Breast epithelium (tissue), 4 donors: Measurements from ENCODE around the gene WDR36. TPM values are rescaled to one million over a fixed set of nuclear protein-coding genes. Genes with fewer than 3 reads are reported as not detected.

ENCODE experiments used
- DNase-seq, 2 donors: peaks; one replicate each; pipeline ENCODE4 v3.0.0-alpha.2; 2019; ENCODE audit warnings: low spot score in 2 of 2
- H3K27ac ChIP-seq, 2 donors: fragments of 200-600 bp; sonication (generic) in 1 of 2; one replicate each; pipeline ENCODE4 v1.5.1; 2016 to 2019; ENCODE audit warnings: mild to moderate bottlenecking in 1 of 2
- H3K27me3 ChIP-seq, 2 donors: fragments of 200-600 bp; sonication (generic) in 1 of 2; one replicate each; pipeline versions ENCODE4 v1.5.1 to v1.6.0; 2017 to 2019; ENCODE audit warnings: control low read depth in 1 of 2, mild to moderate bottlenecking in 1 of 2
- H3K36me3 ChIP-seq: fragments of 200-600 bp; one replicate; pipeline ENCODE4 v1.5.1; 2019
- H3K4me1 ChIP-seq, 2 donors: fragments of 200-600 bp; sonication (generic); one replicate each; pipeline ENCODE4 v1.5.1; 2016 to 2019; ENCODE audit warnings: control low read depth in 1 of 2
- H3K4me3 ChIP-seq, 3 donors: fragments of 200-600 bp; sonication (generic); 1 replicate in 2 of 3; 2 replicates in 1 of 3; pipeline ENCODE4 v1.5.1; 2016 to 2019; ENCODE audit warnings: mild to moderate bottlenecking in 3 of 3, moderate library complexity in 2 of 3
- H3K9me3 ChIP-seq, 2 donors: fragments of 200-600 bp; sonication (generic) in 1 of 2; one replicate each; pipeline ENCODE4 v1.5.1; 2016 to 2019; ENCODE audit warnings: control low read depth in 1 of 2
- POLR2A ChIP-seq: fragments of 450-650 bp; IDR thresholded peaks from one replicate; pipeline ENCODE4 v1.6.1; 2016; ENCODE audit warnings: antibody characterized with exemption, mild to moderate bottlenecking, moderate library complexity
- POLR2AphosphoS5 ChIP-seq, 3 donors: sonication (generic); formaldehyde crosslinking; IDR thresholded peaks; one replicate each; pipeline ENCODE4 v1.6.1; 2017; ENCODE audit warnings: antibody characterized with exemption in 3 of 3
- intact Hi-C: fragments of 100-400 bp; cut with DNase I; formaldehyde crosslinking; loops from one replicate; pipeline ENCODE4 v1.15.1; 2023; ENCODE audit warnings: low total_unique reads
- total RNA-seq, 3 donors: library from RNA; depleted of rRNA; stranded (reverse); fragments of >200 nt; gene quantifications; one replicate each; pipeline ENCODE4 v1.1.0, GENCODE V29; 2016
- TF ChIP-seq, protein P1 (sequence below), 3 donors: fragments of 450-650 bp; IDR thresholded peaks; one replicate each; pipeline ENCODE4 v1.5.1; 2016 to 2017; ENCODE audit warnings: antibody characterized with exemption in 3 of 3, mild to moderate bottlenecking in 3 of 3, moderate library complexity in 3 of 3

WDR36 gene
- 10 to 100 TPM; 27.2 to 41.4 (median 37.2) TPM for total RNA-seq

DNA sequence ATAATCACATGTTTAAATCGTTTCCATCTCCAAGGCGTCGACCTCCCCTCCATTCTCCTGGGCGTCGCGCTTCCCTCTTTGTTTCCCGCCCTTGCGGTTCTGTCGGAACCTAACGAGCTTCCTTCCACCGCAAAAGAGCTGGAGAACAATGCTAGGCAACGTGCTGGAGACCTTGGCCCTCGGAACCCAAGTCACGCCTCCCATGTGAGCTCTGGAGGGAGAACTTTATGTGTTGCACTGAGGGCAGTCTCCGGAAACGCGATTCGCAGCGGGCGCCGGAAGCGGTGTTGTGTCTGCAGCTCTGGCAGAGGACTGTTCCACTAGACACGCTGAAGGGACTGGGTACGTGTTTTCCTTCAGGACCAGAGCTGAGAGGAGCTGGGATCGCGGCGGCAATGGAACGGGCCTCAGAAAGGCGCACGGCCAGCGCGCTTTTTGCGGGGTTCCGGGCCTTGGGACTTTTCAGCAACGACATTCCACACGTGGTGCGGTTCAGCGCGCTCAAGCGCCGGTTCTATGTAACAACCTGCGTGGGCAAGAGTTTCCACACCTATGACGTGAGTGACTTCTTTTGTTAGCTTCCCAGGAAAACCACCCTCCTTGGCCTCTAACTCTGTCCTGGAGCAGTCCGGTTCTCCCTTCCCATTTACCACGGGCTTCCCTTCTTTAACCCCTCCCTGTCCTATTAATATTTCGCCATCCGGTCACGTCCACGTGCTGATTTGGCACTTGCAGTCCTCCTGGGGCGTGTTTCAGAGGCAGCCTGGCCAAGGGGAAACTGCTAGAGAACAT is at the start of gene WDR36:
TSS of gene WDR36 (plus strand) at position 287 of the 792 bp plus-strand sequence. CDS start at position 396, 109 bp downstream.
- TF ChIP-seq, protein P1, sequence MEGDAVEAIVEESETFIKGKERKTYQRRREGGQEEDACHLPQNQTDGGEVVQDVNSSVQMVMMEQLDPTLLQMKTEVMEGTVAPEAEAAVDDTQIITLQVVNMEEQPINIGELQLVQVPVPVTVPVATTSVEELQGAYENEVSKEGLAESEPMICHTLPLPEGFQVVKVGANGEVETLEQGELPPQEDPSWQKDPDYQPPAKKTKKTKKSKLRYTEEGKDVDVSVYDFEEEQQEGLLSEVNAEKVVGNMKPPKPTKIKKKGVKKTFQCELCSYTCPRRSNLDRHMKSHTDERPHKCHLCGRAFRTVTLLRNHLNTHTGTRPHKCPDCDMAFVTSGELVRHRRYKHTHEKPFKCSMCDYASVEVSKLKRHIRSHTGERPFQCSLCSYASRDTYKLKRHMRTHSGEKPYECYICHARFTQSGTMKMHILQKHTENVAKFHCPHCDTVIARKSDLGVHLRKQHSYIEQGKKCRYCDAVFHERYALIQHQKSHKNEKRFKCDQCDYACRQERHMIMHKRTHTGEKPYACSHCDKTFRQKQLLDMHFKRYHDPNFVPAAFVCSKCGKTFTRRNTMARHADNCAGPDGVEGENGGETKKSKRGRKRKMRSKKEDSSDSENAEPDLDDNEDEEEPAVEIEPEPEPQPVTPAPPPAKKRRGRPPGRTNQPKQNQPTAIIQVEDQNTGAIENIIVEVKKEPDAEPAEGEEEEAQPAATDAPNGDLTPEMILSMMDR (IDR thresholded peaks at IDR 0.05) = no peak
- TF ChIP-seq POLR2A (no peak), POLR2AphosphoS5 (IDR thresholded peaks at IDR 0.05) (peak; percentile 71 to 90 (median 75))

DNA sequence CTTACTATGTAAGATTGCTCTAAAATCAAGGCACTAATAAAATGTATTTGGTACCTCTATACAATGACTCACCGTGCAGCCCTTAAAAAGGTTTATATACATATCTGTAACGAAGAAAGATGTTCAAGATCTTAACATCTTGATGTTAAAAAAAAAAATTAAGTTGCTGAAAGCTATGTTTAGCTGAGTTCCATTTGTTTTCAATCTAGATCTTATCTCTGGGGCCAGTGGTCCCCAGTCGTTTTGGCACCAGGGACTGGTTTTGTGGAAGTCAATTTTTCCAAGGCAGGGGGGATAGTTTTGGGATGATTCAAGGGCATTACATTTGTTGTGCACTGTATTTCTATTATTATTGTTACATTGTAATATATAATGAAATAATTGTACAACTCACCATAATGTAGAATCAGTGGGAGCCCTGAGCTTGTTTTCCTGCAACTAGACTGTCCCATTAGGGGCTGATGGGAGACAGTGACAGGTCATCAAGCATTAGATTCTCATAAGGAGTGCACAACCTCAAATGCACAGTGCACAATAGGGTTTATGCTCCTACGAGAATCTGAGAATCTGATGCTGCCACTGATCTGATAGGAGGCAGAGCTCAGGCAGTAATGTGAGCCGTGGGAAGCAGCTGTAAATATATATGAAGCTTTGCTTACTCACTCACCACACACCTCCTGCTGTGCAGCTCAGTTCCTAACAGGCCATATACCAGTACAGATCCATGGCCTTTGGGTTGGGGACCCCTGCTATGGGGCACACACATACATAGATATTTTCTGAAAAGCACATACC is 48.2 kb upstream of the WDR36 start:
- Histone ChIP-seq H3K27ac (no peak overlapping the region), H3K9me3 (no peaks in the 10 kb centered on the region), H3K4me3 (no peak overlapping the region), H3K4me1 (no peaks in the 10 kb centered on the region), H3K36me3 (no peaks in the 10 kb centered on the region), H3K27me3 (no peaks in the 10 kb centered on the region)
- TF ChIP-seq, protein P1 (IDR thresholded peaks at IDR 0.05) = no peak
- no peak for TF ChIP-seq POLR2A
- no peak for TF ChIP-seq POLR2AphosphoS5 (IDR thresholded peaks at IDR 0.05)
- DNase-seq = no peak
- intact Hi-C loops = no loop called here

More for the DNA sequence above, at the start of gene WDR36:
- intact Hi-C loops = no loop called here
- no peaks in the 10 kb centered on the region for H3K9me3 ChIP-seq
- H3K4me1 ChIP-seq = peaks cover 0 to 11% of the 10 kb centered on the region in 2 donors
- H3K27me3 ChIP-seq = no peaks in the 10 kb centered on the region
- peak; percentile 80 to 86 for DNase-seq
- H3K27ac ChIP-seq = peak within 1 kb of the TSS; percentile 75 to 82
- no peaks in the 10 kb centered on the region for H3K36me3 ChIP-seq
- H3K4me3 ChIP-seq = peak within 1 kb of the TSS; percentile 75 to 98 (median 81)

DNA sequence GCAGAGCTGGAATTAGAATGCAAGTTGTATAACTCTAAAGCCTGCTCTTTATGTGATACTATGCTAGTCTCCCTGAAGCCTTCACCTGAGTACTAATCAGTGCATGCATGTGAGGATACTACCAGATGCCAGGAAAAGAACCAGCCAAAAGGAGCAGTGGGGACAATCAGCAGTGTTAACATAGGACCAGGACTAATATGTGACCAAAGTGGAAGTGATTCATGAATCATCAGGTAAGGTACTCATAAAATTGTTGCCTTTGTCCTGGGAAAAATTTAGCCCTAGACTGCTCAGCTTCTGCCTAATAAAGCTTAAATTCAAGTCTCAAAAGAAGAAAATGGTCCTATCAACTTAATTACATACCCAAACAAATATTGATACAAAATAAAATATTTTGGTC is 34.1 kb upstream of the WDR36 start:
- intact Hi-C loops = no loop called here

DNA sequence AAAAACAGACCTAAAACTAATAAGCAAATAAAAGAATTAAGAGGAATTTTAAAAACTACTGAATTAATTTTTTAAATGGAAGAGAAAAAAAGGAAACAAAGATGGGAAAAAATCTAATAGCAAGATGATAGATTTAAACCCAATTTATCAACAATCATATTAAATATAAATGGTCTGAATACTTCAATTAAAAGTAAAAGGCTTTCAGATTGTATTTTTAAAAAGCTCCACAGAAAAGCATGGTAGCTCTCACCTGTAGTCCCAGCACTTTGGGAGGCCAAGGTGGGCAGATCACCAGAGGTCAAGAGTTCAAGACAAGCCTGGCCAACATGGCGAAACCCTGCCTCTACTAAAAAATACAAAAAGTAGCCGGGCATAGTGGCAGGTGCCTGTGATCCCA is 32.0 kb upstream of the WDR36 start:
- intact Hi-C loops = no loop called here
- Histone ChIP-seq H3K4me1 (no peaks in the 10 kb centered on the region), H3K27me3 (no peaks in the 10 kb centered on the region), H3K36me3 (no peaks in the 10 kb centered on the region), H3K27ac (no peak overlapping the region), H3K4me3 (no peak overlapping the region), H3K9me3 (no peaks in the 10 kb centered on the region)
- TF ChIP-seq POLR2AphosphoS5 (IDR thresholded peaks at IDR 0.05) (no peak), POLR2A (no peak)
- TF ChIP-seq, protein P1 (IDR thresholded peaks at IDR 0.05) = no peak
- DNase-seq = no peak

More for the DNA sequence above, 34.1 kb upstream of the WDR36 start:
- H3K27me3 ChIP-seq = no peaks in the 10 kb centered on the region
- H3K36me3 ChIP-seq = no peaks in the 10 kb centered on the region
- TF ChIP-seq, protein P1 (IDR thresholded peaks at IDR 0.05) = no peak
- TF ChIP-seq POLR2A (no peak), POLR2AphosphoS5 (IDR thresholded peaks at IDR 0.05) (no peak)
- no peak overlapping the region for H3K27ac ChIP-seq
- H3K4me3 ChIP-seq = no peak overlapping the region
- H3K9me3 ChIP-seq = no peaks in the 10 kb centered on the region
- DNase-seq = no peak
- no peaks in the 10 kb centered on the region for H3K4me1 ChIP-seq

DNA sequence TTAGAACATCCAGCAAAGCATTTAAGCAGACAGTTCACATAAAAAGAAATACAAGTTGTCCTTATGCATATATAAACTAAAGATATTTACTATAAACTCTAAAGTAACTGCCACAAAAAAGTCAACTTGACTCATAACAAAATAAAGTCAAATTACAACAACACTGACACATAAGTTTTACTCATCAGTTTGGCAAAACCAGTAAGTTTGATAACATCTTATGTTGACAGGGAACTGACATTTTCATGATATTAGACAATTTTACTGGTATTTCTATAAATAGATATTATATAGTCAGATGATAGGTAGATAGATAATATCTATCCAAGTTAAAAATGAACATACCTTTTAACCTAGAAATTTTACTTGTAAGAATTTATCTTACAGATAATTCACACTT is 30.5 kb upstream of the WDR36 start:
- H3K27ac ChIP-seq = no peak overlapping the region
- no peaks in the 10 kb centered on the region for H3K36me3 ChIP-seq
- no peak overlapping the region for H3K4me3 ChIP-seq
- no peak for DNase-seq
- H3K9me3 ChIP-seq = no peaks in the 10 kb centered on the region
- no peak for TF ChIP-seq POLR2AphosphoS5 (IDR thresholded peaks at IDR 0.05)
- no peak for TF ChIP-seq POLR2A
- TF ChIP-seq, protein P1 (IDR thresholded peaks at IDR 0.05) = no peak
- H3K27me3 ChIP-seq = no peaks in the 10 kb centered on the region
- intact Hi-C loops = no loop called here
- H3K4me1 ChIP-seq = no peaks in the 10 kb centered on the region
